Stimulated activated CD4-positive, alpha-beta T cell treated with anti-CD3 and anti-CD28 coated beads, Interleukin-15, amount 100 ng/mL, for 48 hours (primary cell): ENCODE measurements around the gene PPM1J.
"Not testable (repeated sequence)": the region's sequence is repeated elsewhere in the genome, so short reads cannot be mapped to it uniquely, and the experiment has no call there.

Experiments used
- DNase-seq, 2 donors: peaks; one replicate each; pipeline ENCODE4 v3.0.0-alpha.2; 2020; ENCODE audit warnings: low read depth in 2 of 2

The PPM1J gene

GRCh38 chr1:112721966-112722524 is 6.9 kb upstream of the PPM1J start:
- no peak for DNase-seq

- DNase-seq = not testable (repeated sequence)
Observed at GRCh38 chr1:112721294-112721693, 6.2 kb upstream of the PPM1J start.

GRCh38 chr1:112720800-112721199 is 5.7 kb upstream of the PPM1J start:
- no peak for DNase-seq

GRCh38 chr1:112719706-112720105 is 4.6 kb upstream of the PPM1J start:
- DNase-seq = no peak

GRCh38 chr1:112718691-112719418 is 3.7 kb upstream of the PPM1J start:
- peak; percentile 55 to 74 for DNase-seq

GRCh38 chr1:112717263-112717873 is 2.2 kb upstream of the PPM1J start:
- DNase-seq = no peak

- DNase-seq = peak; percentile 52 to 77
Observed at GRCh38 chr1:112716133-112716720, 1.1 kb upstream of the PPM1J start.

- no peak for DNase-seq
Observed at GRCh38 chr1:112714313-112715263, 544 bp downstream of the PPM1J start.

- DNase-seq = no peak
Observed at GRCh38 chr1:112713466-112714312, 1.4 kb downstream of the PPM1J start.

GRCh38 chr1:112712701-112713128 is 2.4 kb downstream of the PPM1J start:
- no peak for DNase-seq

GRCh38 chr1:112712191-112712590 is 2.9 kb downstream of the PPM1J start:
- no peak for DNase-seq

GRCh38 chr1:112711670-112712069 is 3.5 kb downstream of the PPM1J start:
- no peak for DNase-seq

GRCh38 chr1:112711041-112711440 is 4.1 kb downstream of the PPM1J start:
- no peak for DNase-seq

GRCh38 chr1:112710586-112710985 is 4.5 kb downstream of the PPM1J start:
- no peak for DNase-seq

GRCh38 chr1:112710159-112710558 is 5.0 kb downstream of the PPM1J start:
- DNase-seq = no peak

- no peak for DNase-seq
Observed at GRCh38 chr1:112708489-112708888, 6.6 kb downstream of the PPM1J start.

GRCh38 chr1:112708002-112708448 is 7.1 kb downstream of the PPM1J start:
- DNase-seq = no peak

- DNase-seq = peak in 1 of 2 donors; percentile 67
Observed at GRCh38 chr1:112707221-112708001, 7.7 kb downstream of the PPM1J start.

GRCh38 chr1:112706505-112707220 is 8.5 kb downstream of the PPM1J start, which contains the start of gene RHOC:
Gene RHOC (minus strand): TSS chr1:112707127. CDS start chr1:112703799, 3,328 bp downstream.
- no peak for DNase-seq
